Lung (tissue), 13 donors: ENCODE results near the gene RNF8. TPM values are rescaled to one million over a fixed set of nuclear protein-coding genes. Genes with fewer than 3 reads are reported as not detected.
"Not testable (repeated sequence)": the region's sequence is repeated elsewhere in the genome, so short reads cannot be mapped to it uniquely, and the experiment has no call there.

Experiments
- ATAC-seq: fragments of 200-7000 bp; cut with Tn5 transposase; one replicate; pipeline ENCODE4 v1.9.1; 2020; ENCODE audit warnings: moderate number of reproducible peaks; ENCODE audit not compliant: insufficient read depth, low FRiP score
- DNase-seq, 3 donors: peaks; one replicate each; pipeline ENCODE4 v3.0.0-alpha.2; 2013 to 2017
- H3K27ac ChIP-seq, 2 donors: one replicate each; pipeline ENCODE4 v1.5.1; 2013; ENCODE audit warnings: mild to moderate bottlenecking in 2 of 2, moderate library complexity in 2 of 2, control low read depth in 1 of 2, inconsistent platforms in 1 of 2, low read depth in 1 of 2, low read length in 1 of 2
- H3K27me3 ChIP-seq, 3 donors: one replicate each; pipeline ENCODE4 v1.5.1; 2013; ENCODE audit warnings: low read length in 2 of 3; ENCODE audit not compliant: control insufficient read depth in 3 of 3, insufficient read depth in 3 of 3
- H3K36me3 ChIP-seq, 4 donors: one replicate each; pipeline ENCODE4 v1.5.1; 2013; ENCODE audit warnings: low read length in 4 of 4, mild to moderate bottlenecking in 1 of 4, moderate library complexity in 1 of 4; ENCODE audit not compliant: control insufficient read depth in 4 of 4, insufficient read depth in 4 of 4
- H3K4me1 ChIP-seq, 5 donors: one replicate each; pipeline ENCODE4 v1.5.1; 2013; ENCODE audit warnings: low read length in 5 of 5, mild to moderate bottlenecking in 2 of 5, moderate library complexity in 1 of 5; ENCODE audit not compliant: control insufficient read depth in 5 of 5, insufficient read depth in 5 of 5
- H3K4me3 ChIP-seq: one replicate; pipeline ENCODE4 v1.5.1; 2013; ENCODE audit warnings: mild to moderate bottlenecking, control low read depth, moderate library complexity
- H3K9ac ChIP-seq, 2 donors: one replicate each; pipeline ENCODE4 v1.5.1; 2013; ENCODE audit warnings: low read length in 2 of 2, control low read depth in 1 of 2; ENCODE audit not compliant: insufficient read depth in 1 of 2
- H3K9me3 ChIP-seq, 4 donors: one replicate each; pipeline ENCODE4 v1.5.1; 2013; ENCODE audit warnings: low read length in 3 of 4, mild to moderate bottlenecking in 1 of 4, moderate library complexity in 1 of 4; ENCODE audit not compliant: control insufficient read depth in 4 of 4, insufficient read depth in 3 of 4
- WGBS, 2 donors: extraction: QIAGEN DNeasy Blood & Tissue Kit; methylation state at CpG; one replicate each; pipeline ENCODE4 v1.1.7; 2013; 5-methylcytosine and 5-hydroxymethylcytosine counted together
- polyA plus RNA-seq, 2 donors: library from polyadenylated mRNA; stranded (reverse); fragments of 200-250 nt; gene quantifications; one replicate each; pipeline ENCODE4 v1.2.1, GENCODE V29; 2013
- small RNA-seq: library from RNA; depleted of rRNA; stranded (forward); fragments of <200 nt; gene quantifications from one replicate; pipeline ENCODE3, GENCODE V24; 2014; ENCODE audit warnings: low replicate concordance
- total RNA-seq, 2 donors: library from RNA; depleted of rRNA in 1 of 2; stranded (reverse); fragments of >200 nt in 1 of 2; gene quantifications; one replicate each; pipeline ENCODE4 v1.2.1, GENCODE V29; 2014 to 2021
- TF ChIP-seq, protein P1 (sequence below): IDR thresholded peaks from 2 replicates; pipeline ENCODE4 v1.5.1; 2012; ENCODE audit warnings: mild to moderate bottlenecking; ENCODE audit errors: control extremely low read depth, extremely low read depth
- donor health status: control.
- donor health status: control.
- donor health status: Bipolar disorder and iron deficiency.
- donor health status: healthy.
- donor health status: DM: yes; HTN: yes; CAD: no.

Gene RNF8
- total and polyA plus RNA-seq, 4 donors, result 10.5 to 28.1 (median 12.7) TPM

DNA sequence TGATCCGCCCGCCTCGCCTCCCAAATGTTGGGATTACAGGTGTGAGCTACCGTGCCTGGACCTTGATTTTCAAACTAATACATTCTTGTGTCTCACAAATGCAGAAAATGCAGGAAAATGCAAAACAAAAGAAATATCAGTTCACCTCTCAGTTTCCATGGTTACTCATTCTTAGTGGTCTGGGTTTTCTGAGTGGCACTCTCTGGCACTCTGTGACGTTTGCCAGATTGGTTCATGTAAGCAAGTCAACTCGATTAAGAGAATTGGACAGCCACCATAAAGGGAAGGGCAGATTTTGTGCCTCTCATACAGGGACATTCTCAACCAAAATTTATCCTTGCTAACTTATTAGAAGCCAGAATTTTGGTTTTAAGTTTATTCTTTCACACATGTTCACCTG is 87.9 kb downstream of the RNF8 start:
- no peak for DNase-seq
- WGBS, 2 donors, result 87 to 93% methylated on average over 6 of the region's 6 CpGs
- ATAC-seq, result no peak
- Histone ChIP-seq H3K4me1 (peaks cover 0 to 12% (median 0%) of the 10 kb centered on the region in 5 donors), H3K36me3 (peaks cover 16 to 37% (median 34%) of the 10 kb centered on the region in 4 donors), H3K27me3 (no peaks in the 10 kb centered on the region), H3K9ac (no peak overlapping the region), H3K4me3 (no peak overlapping the region), H3K27ac (peak overlapping the region in 1 of 2 donors; percentile 31), H3K9me3 (no peaks in the 10 kb centered on the region)
- TF ChIP-seq, protein P1, sequence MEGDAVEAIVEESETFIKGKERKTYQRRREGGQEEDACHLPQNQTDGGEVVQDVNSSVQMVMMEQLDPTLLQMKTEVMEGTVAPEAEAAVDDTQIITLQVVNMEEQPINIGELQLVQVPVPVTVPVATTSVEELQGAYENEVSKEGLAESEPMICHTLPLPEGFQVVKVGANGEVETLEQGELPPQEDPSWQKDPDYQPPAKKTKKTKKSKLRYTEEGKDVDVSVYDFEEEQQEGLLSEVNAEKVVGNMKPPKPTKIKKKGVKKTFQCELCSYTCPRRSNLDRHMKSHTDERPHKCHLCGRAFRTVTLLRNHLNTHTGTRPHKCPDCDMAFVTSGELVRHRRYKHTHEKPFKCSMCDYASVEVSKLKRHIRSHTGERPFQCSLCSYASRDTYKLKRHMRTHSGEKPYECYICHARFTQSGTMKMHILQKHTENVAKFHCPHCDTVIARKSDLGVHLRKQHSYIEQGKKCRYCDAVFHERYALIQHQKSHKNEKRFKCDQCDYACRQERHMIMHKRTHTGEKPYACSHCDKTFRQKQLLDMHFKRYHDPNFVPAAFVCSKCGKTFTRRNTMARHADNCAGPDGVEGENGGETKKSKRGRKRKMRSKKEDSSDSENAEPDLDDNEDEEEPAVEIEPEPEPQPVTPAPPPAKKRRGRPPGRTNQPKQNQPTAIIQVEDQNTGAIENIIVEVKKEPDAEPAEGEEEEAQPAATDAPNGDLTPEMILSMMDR, result no peak

DNA sequence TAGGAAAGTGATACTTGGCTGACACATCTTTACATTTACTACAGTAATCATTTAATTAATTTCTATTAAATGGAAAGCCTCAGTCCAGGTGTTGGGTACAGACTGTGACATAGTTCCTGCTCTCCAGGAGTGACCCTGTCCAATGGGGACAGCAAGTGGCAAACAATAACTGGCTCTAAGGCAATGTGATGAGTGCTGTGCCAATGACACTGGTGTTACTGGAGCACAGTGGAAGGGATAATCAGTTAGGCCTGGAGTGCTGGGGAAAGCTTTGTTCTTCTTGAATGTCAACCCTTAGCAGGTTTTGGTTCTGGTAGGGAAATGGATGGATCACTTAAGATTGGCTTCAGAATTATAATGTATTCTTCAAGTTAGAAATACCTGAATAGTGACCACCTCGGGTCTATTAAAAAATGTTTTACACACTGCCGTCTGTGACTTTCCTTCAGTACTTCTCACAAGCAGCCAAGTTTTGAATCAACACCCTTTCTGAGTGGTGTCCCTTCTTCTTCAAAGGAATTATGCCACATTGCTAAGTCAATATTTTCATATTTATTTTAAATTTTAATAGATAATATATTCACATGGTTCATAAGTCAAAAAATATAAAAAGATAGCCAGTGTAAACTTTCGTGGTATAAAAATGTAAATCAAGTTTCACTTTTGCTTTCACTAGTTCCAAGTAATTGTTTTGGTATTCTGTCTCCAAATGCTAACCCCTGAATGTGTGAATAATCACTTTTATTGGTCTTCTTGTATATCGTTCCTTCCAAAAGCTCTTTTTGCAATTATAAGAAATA is 88.8 kb downstream of the RNF8 start:
- Histone ChIP-seq H3K9me3 (no peaks in the 10 kb centered on the region), H3K4me1 (peaks cover 0 to 12% (median 0%) of the 10 kb centered on the region in 5 donors), H3K27ac (peak overlapping the region; percentile 5 to 79), H3K4me3 (no peak overlapping the region), H3K27me3 (no peaks in the 10 kb centered on the region), H3K36me3 (peaks cover 19 to 36% (median 30%) of the 10 kb centered on the region in 4 donors), H3K9ac (no peak overlapping the region)
- DNase-seq (no peak), ATAC-seq (no peak)
- WGBS, 2 donors, result 9 to 24% methylated on average over 4 of the region's 4 CpGs
- TF ChIP-seq, protein P1, result no peak

DNA sequence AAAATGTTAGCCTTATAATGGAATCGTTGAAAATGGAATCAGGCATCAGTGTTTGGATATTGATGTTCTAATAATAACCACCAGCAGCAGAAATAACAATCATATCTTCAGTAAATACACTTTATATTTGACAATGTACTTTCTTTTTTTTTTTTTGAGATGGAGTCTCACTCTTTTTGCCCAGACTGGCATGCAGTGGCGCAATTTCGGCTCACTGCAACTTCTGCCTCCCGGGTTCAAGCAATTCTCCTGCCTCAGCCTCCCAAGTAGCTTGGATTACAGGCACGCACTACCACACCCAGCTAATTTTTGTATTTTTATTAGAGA is 89.4 kb downstream of the RNF8 start:
- WGBS, 2 donors, result 76 to 82% methylated on average over 5 of the region's 5 CpGs
- not testable (repeated sequence) for H3K4me3 ChIP-seq, DNase-seq, ATAC-seq, H3K9ac ChIP-seq, H3K27me3 ChIP-seq, H3K9me3 ChIP-seq
- Histone ChIP-seq H3K36me3 (peaks cover 17 to 34% (median 28%) of the 10 kb centered on the region in 4 donors), H3K27ac (peak overlapping the region in 1 of 2 donors; percentile 17), H3K4me1 (peaks cover 0 to 12% (median 0%) of the 10 kb centered on the region in 5 donors)

Small RNA genes within 50 kb of the gene (small RNA-seq; reads per million reads assigned to genes)
- gene RN7SL273P, result not detected

Other genes starting within 250 kb of the RNF8 start
- 10 to 100 TPM; 43.2 to 56.2 TPM for gene PIM1, start 183.8 kb upstream of the RNF8 start, total RNA-seq
- gene PIM1, start 183.8 kb upstream of the RNF8 start, polyA plus RNA-seq, result 100 to 1,000 TPM in 1 of 2 donors, 10 to 100 TPM in 1; 47.7 to 108 TPM
- gene TBC1D22B, start 96.2 kb upstream of the RNF8 start, total RNA-seq, result 1 to 10 TPM; 9.4 to 9.7 TPM
- 1 to 10 TPM; 6.8 to 8.2 TPM for gene TBC1D22B, start 96.2 kb upstream of the RNF8 start, polyA plus RNA-seq
- gene TMEM217, start 95.8 kb upstream of the RNF8 start, total RNA-seq, result under 1 TPM; 0.40 to 1.00 TPM
- 1 to 10 TPM in 1 of 2 donors, under 1 TPM in 1; 0.94 to 1.9 TPM for gene TMEM217, start 95.8 kb upstream of the RNF8 start, polyA plus RNA-seq
- gene CMTR1, start 79.2 kb downstream of the RNF8 start, total RNA-seq, result 10 to 100 TPM; 33.1 to 39.3 TPM
- gene CMTR1, start 79.2 kb downstream of the RNF8 start, polyA plus RNA-seq, result 10 to 100 TPM; 18.8 to 20.2 TPM
- gene CCDC167, start 145.9 kb downstream of the RNF8 start, total RNA-seq, result 10 to 100 TPM; 13.4 to 19.3 TPM
- 10 to 100 TPM; 26.8 to 54.6 TPM for gene CCDC167, start 145.9 kb downstream of the RNF8 start, polyA plus RNA-seq